H1 (cell line): ENCODE results near the gene MPND. TPM values are rescaled to one million over a fixed set of nuclear protein-coding genes. Genes with fewer than 3 reads are reported as not detected.

Experiments used
- CTCF ChIA-PET: fragments of 300-600 bp; sonication (Branson Sonifier 250); formaldehyde crosslinking; loops from one replicate; lab custom pipeline; 2021; ENCODE audit not compliant: partially characterized antibody; lab: Charles Lee
- POLR2A ChIA-PET: fragments of 300-600 bp; sonication (Branson Sonifier 250); formaldehyde crosslinking; loops from one replicate; lab custom pipeline; 2021; ENCODE audit warnings: inconsistent platforms; ENCODE audit not compliant: partially characterized antibody; lab: Charles Lee
- DNase-seq, 2 experiments: peaks; one replicate each; pipeline versions ENCODE4 v3.0.0 to v3.0.0-alpha.2; 2010 to 2022; ENCODE audit warnings: low spot score in 2 of 2, low read depth in 1 of 2, mixed read lengths in 1 of 2
- FAIRE-seq: peaks from 2 replicates; lab custom pipeline; 2011; peaks lifted over from hg19 to GRCh38; lab: Jason Lieb, UNC
- H2AFZ ChIP-seq: 2 replicates; pipeline ENCODE4 v1.8.1; 2012; ENCODE audit warnings: low read length, inconsistent platforms
- H2AK5ac ChIP-seq: 2 replicates; pipeline ENCODE4 v1.6.1; 2013; ENCODE audit warnings: low read depth, low read length
- H2BK120ac ChIP-seq: replicated peaks from 2 replicates; pipeline ENCODE3; 2013; ENCODE audit warnings: low read depth, low read length, inconsistent platforms
- H2BK12ac ChIP-seq: 2 replicates; pipeline ENCODE4 v1.6.1; 2013; ENCODE audit warnings: low read depth, low read length
- H2BK15ac ChIP-seq: 2 replicates; pipeline ENCODE4 v1.6.1; 2013; ENCODE audit warnings: low read length
- H2BK20ac ChIP-seq: 2 replicates; pipeline ENCODE4 v1.6.1; 2013; ENCODE audit warnings: low read length
- H2BK5ac ChIP-seq: 2 replicates; pipeline ENCODE4 v1.6.1; 2013; ENCODE audit warnings: low read depth, low read length
- H3K14ac ChIP-seq: 2 replicates; pipeline ENCODE4 v1.6.1; 2013; ENCODE audit warnings: inconsistent platforms; ENCODE audit not compliant: insufficient read length
- H3K18ac ChIP-seq: 2 replicates; pipeline ENCODE4 v1.6.1; 2013; ENCODE audit warnings: low read length; ENCODE audit errors: extremely low read depth
- H3K23ac ChIP-seq: 2 replicates; pipeline ENCODE4 v1.6.1; 2013; ENCODE audit warnings: inconsistent platforms; ENCODE audit not compliant: insufficient read length
- H3K23me2 ChIP-seq: 2 replicates; pipeline ENCODE4 v1.6.1; 2013; ENCODE audit warnings: low read depth, low read length
- H3K27ac ChIP-seq: 2 replicates; pipeline ENCODE4 v1.6.1; 2011; ENCODE audit warnings: low read depth, low read length, inconsistent platforms
- H3K27me3 ChIP-seq, 4 experiments: replicated peaks in 1 of 4; 1 replicate in 1 of 4; 2 replicates in 3 of 4; pipeline versions ENCODE4 v1.6.1 to v1.8.1; 2011 to 2013; ENCODE audit warnings: low read length in 3 of 4, mild to moderate bottlenecking in 3 of 4, inconsistent platforms in 2 of 4, mixed read lengths in 2 of 4, moderate library complexity in 1 of 4; ENCODE audit not compliant: control insufficient read depth in 3 of 4, insufficient read depth in 3 of 4; ENCODE audit errors: extremely low read depth in 1 of 4
- H3K36me3 ChIP-seq, 4 experiments: 2 replicates each; pipeline versions ENCODE4 v1.6.1 to v1.8.1; 2011 to 2013; ENCODE audit warnings: mild to moderate bottlenecking in 4 of 4, low read length in 3 of 4, moderate library complexity in 2 of 4, control low read depth in 1 of 4, inconsistent platforms in 1 of 4; ENCODE audit not compliant: insufficient read depth in 4 of 4, control insufficient read depth in 2 of 4
- H3K4ac ChIP-seq: replicated peaks from 2 replicates; pipeline ENCODE3; 2013; ENCODE audit warnings: low read length, low read depth, mixed read lengths, inconsistent platforms; ENCODE audit not compliant: insufficient read length
- H3K4me1 ChIP-seq, 4 experiments: replicated peaks in 1 of 4; 1 replicate in 1 of 4; 2 replicates in 3 of 4; pipeline versions ENCODE4 v1.6.1 to v1.8.1; 2011 to 2013; ENCODE audit warnings: low read length in 3 of 4, inconsistent platforms in 2 of 4, mixed read lengths in 1 of 4; ENCODE audit not compliant: insufficient read depth in 4 of 4, control insufficient read depth in 3 of 4
- H3K4me2 ChIP-seq, 2 experiments: 2 replicates each; pipeline versions ENCODE4 v1.6.1 to v1.8.1; 2011 to 2013; ENCODE audit warnings: low read depth in 2 of 2, low read length in 2 of 2, control low read depth in 1 of 2, inconsistent platforms in 1 of 2, mild to moderate bottlenecking in 1 of 2; ENCODE audit not compliant: insufficient read depth in 1 of 2
- H3K4me3 ChIP-seq, 4 experiments: fragments of 200-600, 300-600 bp in 1 of 4; sonication (generic), shearing (Covaris generic), sonication (Bioruptor Twin) in 1 of 4; 2 replicates each; pipeline versions ENCODE4 v1.5.1 to v1.8.1; 2011 to 2016; ENCODE audit warnings: low read length in 4 of 4, low read depth in 3 of 4, control low read depth in 2 of 4, inconsistent platforms in 2 of 4, mild to moderate bottlenecking in 2 of 4, mixed read lengths in 1 of 4, moderate library complexity in 1 of 4; ENCODE audit not compliant: insufficient read depth in 2 of 4; ENCODE audit errors: extremely low read depth in 1 of 4
- H3K56ac ChIP-seq: replicated peaks from 2 replicates; pipeline ENCODE3; 2013; ENCODE audit warnings: low read depth, mild to moderate bottlenecking, mixed read lengths, low read length, inconsistent platforms; ENCODE audit not compliant: insufficient read length
- H3K79me1 ChIP-seq: 2 replicates; pipeline ENCODE4 v1.6.1; 2013; ENCODE audit warnings: low read depth, low read length, control low read depth
- H3K79me2 ChIP-seq, 2 experiments: 2 replicates each; pipeline versions ENCODE4 v1.6.1 to v1.8.1; 2012 to 2013; ENCODE audit warnings: low read length in 2 of 2, mild to moderate bottlenecking in 2 of 2, inconsistent platforms in 1 of 2; ENCODE audit not compliant: insufficient read depth in 2 of 2, control insufficient read depth in 1 of 2
- H3K9ac ChIP-seq, 4 experiments: replicated peaks in 1 of 4; 1 replicate in 1 of 4; 2 replicates in 3 of 4; pipeline versions ENCODE4 v1.6.1 to v1.8.1; 2011 to 2013; ENCODE audit warnings: low read depth in 3 of 4, low read length in 3 of 4, control low read depth in 2 of 4, mild to moderate bottlenecking in 2 of 4, moderate library complexity in 2 of 4, inconsistent platforms in 1 of 4; ENCODE audit errors: extremely low read depth in 1 of 4
- H3K9me3 ChIP-seq, 2 experiments: 2 replicates each; pipeline versions ENCODE4 v1.6.1 to v1.8.1; 2012 to 2013; ENCODE audit warnings: mild to moderate bottlenecking in 2 of 2, moderate library complexity in 2 of 2, control low read depth in 1 of 2, inconsistent platforms in 1 of 2, low read depth in 1 of 2, low read length in 1 of 2, mixed read lengths in 1 of 2; ENCODE audit not compliant: insufficient read depth in 2 of 2
- H4K20me1 ChIP-seq, 2 experiments: replicated peaks in 1 of 2; 2 replicates each; pipeline versions ENCODE3 to v1.8.1; 2011 to 2013; ENCODE audit warnings: inconsistent platforms in 2 of 2, low read length in 2 of 2, mild to moderate bottlenecking in 1 of 2; ENCODE audit not compliant: insufficient read depth in 2 of 2, control insufficient read depth in 1 of 2
- H4K5ac ChIP-seq: 2 replicates; pipeline ENCODE4 v1.6.1; 2013; ENCODE audit warnings: low read length, low read depth, mixed read lengths, inconsistent platforms; ENCODE audit not compliant: insufficient read length
- H4K8ac ChIP-seq: 2 replicates; pipeline ENCODE4 v1.8.0; 2013; ENCODE audit warnings: mild to moderate bottlenecking, moderate library complexity, low read length, inconsistent platforms; ENCODE audit not compliant: insufficient read depth; ENCODE audit errors: extremely low read depth
- H4K91ac ChIP-seq: replicated peaks from 2 replicates; pipeline ENCODE3; 2013; ENCODE audit warnings: low read length, mixed read lengths, inconsistent platforms; ENCODE audit not compliant: insufficient read length
- CHD1 ChIP-seq: IDR thresholded peaks from 2 replicates; pipeline ENCODE4 v1.6.1; 2012; ENCODE audit warnings: low read depth, low read length, improper control_type of control experiment
- KDM1A ChIP-seq: fragments of 200-600, 300-600 bp; sonication (generic); IDR thresholded peaks from 2 replicates; pipeline ENCODE4 v1.7.1; 2016; ENCODE audit warnings: mild to moderate bottlenecking, low read length, borderline replicate concordance
- KDM5A ChIP-seq: fragments of 200-600 bp; IDR thresholded peaks from 2 replicates; pipeline ENCODE4 v1.7.1; 2012; ENCODE audit warnings: mild to moderate bottlenecking, low read length, inconsistent platforms, mixed read lengths
- MAFK ChIP-seq: IDR thresholded peaks from 2 replicates; pipeline ENCODE4 v1.6.1; 2012; ENCODE audit warnings: low read depth, mild to moderate bottlenecking, improper control_type of control experiment, low read length
- PHF8 ChIP-seq: fragments of 200-600 bp; sonication (generic); conservative IDR thresholded peaks from 2 replicates; pipeline ENCODE4 v1.7.1; 2012; ENCODE audit warnings: low read depth, mild to moderate bottlenecking, inconsistent platforms, low read length, moderate library complexity
- POLR2A ChIP-seq, 2 experiments: IDR thresholded peaks; 1 replicate in 1 of 2; 2 replicates in 1 of 2; pipeline ENCODE4 v1.6.1; 2011; ENCODE audit warnings: low read depth in 2 of 2, low read length in 2 of 2, mild to moderate bottlenecking in 2 of 2; ENCODE audit errors: control extremely low read depth in 1 of 2
- SP2 ChIP-seq: IDR thresholded peaks from 2 replicates; pipeline ENCODE4 v1.6.1; 2012; ENCODE audit warnings: mild to moderate bottlenecking, low read length, inconsistent platforms
- SUZ12 ChIP-seq: fragments of 200-600 bp; sonication (generic); IDR thresholded peaks from 2 replicates; pipeline ENCODE4 v1.6.1; 2012; ENCODE audit warnings: mild to moderate bottlenecking, inconsistent platforms, low read length, moderate library complexity, mixed read lengths
- TAF1 ChIP-seq: IDR thresholded peaks from 2 replicates; pipeline ENCODE4 v1.6.1; 2011; ENCODE audit warnings: mild to moderate bottlenecking, low read depth, low read length
- WGBS, 2 experiments: shearing (Covaris generic) in 1 of 2; methylation state at CpG; one replicate each; pipeline versions ENCODE4 v1.1.6 to v1.1.7; 2013 to 2015; ENCODE audit warnings: low lambda C conversion rate in 2 of 2, mixed read lengths in 2 of 2, inconsistent platforms in 1 of 2, low coverage in 1 of 2, missing lambda C conversion rate in 1 of 2; ENCODE audit not compliant: insufficient replicate concordance in 2 of 2, insufficient coverage in 1 of 2, insufficient read length in 1 of 2; ENCODE audit errors: extremely low coverage in 1 of 2, missing lambda C conversion rate in 1 of 2; 5-methylcytosine and 5-hydroxymethylcytosine counted together
- polyA plus RNA-seq, 7 experiments: library from polyadenylated mRNA; depleted of rRNA in 3 of 7; stranded (reverse) in 5 of 7; unstranded in 2 of 7; fragments of >200 nt in 5 of 7; fragments of 200-250 nt in 2 of 7; gene quantifications; 1 replicate in 5 of 7; 2 replicates in 1 of 7; 4 replicates in 1 of 7; pipeline versions ENCODE4 v1.2.1 to v1.2.3, GENCODE V29; 2011 to 2013; ENCODE audit warnings: missing spikeins in 2 of 7, mixed read lengths in 2 of 7
- total RNA-seq: library from RNA; stranded (reverse); fragmentation: NEBNext Ultra II Directional; extraction: Animal tissue kit (Norgen Biotek cat#: 25700); gene quantifications from 2 replicates; pipeline ENCODE4 v1.2.1, GENCODE V29; 2021
- TF ChIP-seq, protein P1 (sequence below): IDR thresholded peaks from 2 replicates; pipeline ENCODE4 v1.6.1; 2012; ENCODE audit warnings: low read length, inconsistent platforms

MPND gene
- total and polyA plus RNA-seq, 2 of the 8 experiments (the other 6 are each of a cell fraction or from before 2014, with no cell fraction given) = 22.9 to 27.7 TPM

DNA sequence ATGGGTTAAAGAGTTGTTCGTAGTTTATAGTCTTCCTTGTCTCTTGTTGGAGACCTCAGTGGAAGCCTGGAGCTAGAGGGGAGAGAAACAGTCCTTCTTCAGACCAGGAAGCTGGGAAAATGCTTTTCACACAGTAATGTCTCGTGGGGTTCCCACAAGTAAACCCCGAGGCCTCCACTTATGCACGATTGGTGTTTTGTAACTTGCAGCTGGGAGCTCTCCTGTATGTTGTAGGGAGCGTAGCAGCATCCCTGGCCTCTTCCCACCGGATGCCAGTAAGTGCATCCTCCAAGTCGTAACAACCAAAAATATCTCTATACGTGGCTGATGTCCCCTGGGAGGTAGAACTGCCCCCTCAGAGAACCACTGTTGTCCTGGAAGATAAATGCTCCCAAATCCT is 62.6 kb downstream of the MPND start:
- Histone ChIP-seq H3K79me2 (peaks cover 36 to 81% of the 10 kb centered on the region in 2 experiments), H3K4me2 (no peak overlapping the region; a peak in 2 of 4 replicates), H3K23me2 (peaks cover 7% of the 10 kb centered on the region), H2AK5ac (no peak overlapping the region), H3K27me3 (no peaks in the 10 kb centered on the region), H2BK120ac (no peak overlapping the region), H4K5ac (no peak overlapping the region), H4K8ac (no peak overlapping the region), H2BK15ac (no peak overlapping the region), H2AFZ (no peak overlapping the region), H3K56ac (no peak overlapping the region), H3K4ac (no peak overlapping the region), H2BK12ac (0 out of 2 replicates have a peak overlapping the region, but pooled peaks have one; percentile 6), H3K79me1 (peaks cover 10% of the 10 kb centered on the region), H3K9ac (no peak overlapping the region; a peak in 1 of 7 replicates), H4K91ac (no peak overlapping the region), H3K36me3 (peaks cover 8 to 40% (median 16%) of the 10 kb centered on the region in 4 experiments), H4K20me1 (peaks cover 20% of the 10 kb centered on the region in 2 experiments), H3K9me3 (no peaks in the 10 kb centered on the region), H3K23ac (no peak overlapping the region), H3K4me1 (peaks cover 2 to 22% (median 12%) of the 10 kb centered on the region in 4 experiments), H3K18ac (no peak overlapping the region), H3K4me3 (no peak overlapping the region), H2BK5ac (no peak overlapping the region), H3K14ac (no peak overlapping the region), H2BK20ac (no peak overlapping the region), H3K27ac (no peak overlapping the region)
- FAIRE-seq = no peak
- 84% methylated on average over 8 of the region's 8 CpGs; no CpG with 5 or more reads in 1 of the 2 experiments for WGBS, 2 experiments
- CTCF ChIA-PET = interaction anchor here (1.6 to 2.7 kb wide), 3 partner anchors 10 to 43 kb away, joined by 4 to 9 read pairs (median 6); no protein-coding TSS in a partner anchor
- DNase-seq = no peak
- TF ChIP-seq CHD1 = no peak
- TF ChIP-seq, protein P1, sequence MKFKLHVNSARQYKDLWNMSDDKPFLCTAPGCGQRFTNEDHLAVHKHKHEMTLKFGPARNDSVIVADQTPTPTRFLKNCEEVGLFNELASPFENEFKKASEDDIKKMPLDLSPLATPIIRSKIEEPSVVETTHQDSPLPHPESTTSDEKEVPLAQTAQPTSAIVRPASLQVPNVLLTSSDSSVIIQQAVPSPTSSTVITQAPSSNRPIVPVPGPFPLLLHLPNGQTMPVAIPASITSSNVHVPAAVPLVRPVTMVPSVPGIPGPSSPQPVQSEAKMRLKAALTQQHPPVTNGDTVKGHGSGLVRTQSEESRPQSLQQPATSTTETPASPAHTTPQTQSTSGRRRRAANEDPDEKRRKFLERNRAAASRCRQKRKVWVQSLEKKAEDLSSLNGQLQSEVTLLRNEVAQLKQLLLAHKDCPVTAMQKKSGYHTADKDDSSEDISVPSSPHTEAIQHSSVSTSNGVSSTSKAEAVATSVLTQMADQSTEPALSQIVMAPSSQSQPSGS = no peak
- TF ChIP-seq PHF8 = no peak
- no peak for TF ChIP-seq SP2
- TF ChIP-seq MAFK = no peak
- no peak for TF ChIP-seq POLR2A (IDR thresholded peaks at IDR 0.05; ENCODE audit: control extremely low read depth in 1 of 2, low read depth in 2 of 2, low read length in 2 of 2)
- TF ChIP-seq TAF1 = no peak
- TF ChIP-seq KDM1A = no peak
- no peak for TF ChIP-seq SUZ12
- TF ChIP-seq KDM5A = no peak
- POLR2A ChIA-PET = interaction anchor here (0.6 to 49.6 kb wide), 8 partner anchors 9 to 935 kb away, joined by 3 to 1590 read pairs (median 8); partner anchors contain the start of genes PTPRS and UBXN6
